GM23248 (cell line): ENCODE data around the gene FAM163B.

Source experiments
- EZH2 ChIP-seq: fragments of 200-600 bp; sonication (generic); IDR thresholded peaks from 2 replicates; pipeline ENCODE4 v1.6.1; 2018; ENCODE audit warnings: antibody characterized with exemption, mild to moderate bottlenecking; ENCODE audit not compliant: insufficient read depth, poor library complexity, severe bottlenecking
- EZH2phosphoT487 ChIP-seq: fragments of 200-600 bp; sonication (generic); IDR thresholded peaks from 2 replicates; pipeline ENCODE4 v1.6.1; 2018; ENCODE audit warnings: antibody characterized with exemption, moderate library complexity, mild to moderate bottlenecking, low read depth; ENCODE audit not compliant: insufficient read depth

- TF ChIP-seq EZH2, result no peak
- TF ChIP-seq EZH2phosphoT487, result no peak
Measured at GRCh38 chr9:133574771-133575170, 34.4 kb downstream of the FAM163B start.
